ENCODE data around the gene HMX3. TPM values are rescaled to one million over a fixed set of nuclear protein-coding genes. Genes with fewer than 3 reads are reported as not detected.
"Not testable (repeated sequence)": the region's sequence is repeated elsewhere in the genome, so short reads cannot be mapped to it uniquely, and the experiment has no call there.

HMX3 gene
- total RNA-seq, 1 experiment from 2014 or later = not detected

- not testable (repeated sequence) for H3K27ac ChIP-seq (ENCODE audit: low read length); H4K20me1 ChIP-seq (ENCODE audit: insufficient read depth, low read depth, low read length); H3K9ac ChIP-seq (ENCODE audit: low read length); H3K4me1 ChIP-seq (ENCODE audit: low read length); H3K27me3 ChIP-seq (ENCODE audit: low read length); H3K9me2 ChIP-seq (replicated peaks; ENCODE audit: insufficient read depth, low read length); H2AFZ ChIP-seq (ENCODE audit: low read length); DNase-seq; H3K9me3 ChIP-seq (ENCODE audit: low read length); H3K4me3 ChIP-seq (ENCODE audit: low read length); H3K4me2 ChIP-seq (ENCODE audit: low read depth, low read length, poor library complexity, severe bottlenecking)
- Histone ChIP-seq H3K36me3 (ENCODE audit: insufficient read depth, low read length) (peaks cover 28% of the 10 kb centered on the region), H3K79me2 (ENCODE audit: low read length) (peaks cover 11% of the 10 kb centered on the region; the same call in 1 of the 2 replicates)
Observed at GRCh38 chr10:123171616-123172015, 35.8 kb downstream of the HMX3 start.

GRCh38 chr10:123175389-123176387 lies 39.9 kb downstream of the HMX3 start:
- H3K79me2 ChIP-seq (ENCODE audit: low read length) = 0 out of 2 replicates have a peak, but pooled peaks cover 4% of the 10 kb centered on the region
- no peaks in the 10 kb centered on the region for H4K20me1 ChIP-seq (ENCODE audit: insufficient read depth, low read depth, low read length)
- no peaks in the 10 kb centered on the region for H3K9me3 ChIP-seq (ENCODE audit: low read length)
- DNase-seq = no peak
- no peaks in the 10 kb centered on the region for H3K9me2 ChIP-seq (replicated peaks; ENCODE audit: insufficient read depth, low read length)
- H3K36me3 ChIP-seq (ENCODE audit: insufficient read depth, low read length) = peaks cover 15% of the 10 kb centered on the region
- H2AFZ ChIP-seq (ENCODE audit: low read length) = no peak overlapping the region
- H3K4me1 ChIP-seq (ENCODE audit: low read length) = no peaks in the 10 kb centered on the region
- no peak overlapping the region for H3K27ac ChIP-seq (ENCODE audit: low read length)
- no peaks in the 10 kb centered on the region for H3K27me3 ChIP-seq (ENCODE audit: low read length)
- H3K4me3 ChIP-seq (ENCODE audit: low read length) = no peak overlapping the region
- no peak overlapping the region for H3K4me2 ChIP-seq (ENCODE audit: low read depth, low read length, poor library complexity, severe bottlenecking)
- no peak overlapping the region for H3K9ac ChIP-seq (ENCODE audit: low read length)

GRCh38 chr10:123178390-123178789 lies 42.6 kb downstream of the HMX3 start:
- H3K9me3 ChIP-seq (ENCODE audit: low read length); H3K9ac ChIP-seq (ENCODE audit: low read length); H3K79me2 ChIP-seq (ENCODE audit: low read length); H3K27me3 ChIP-seq (ENCODE audit: low read length); H3K4me2 ChIP-seq (ENCODE audit: low read depth, low read length, poor library complexity, severe bottlenecking); H3K9me2 ChIP-seq (replicated peaks; ENCODE audit: insufficient read depth, low read length); H2AFZ ChIP-seq (ENCODE audit: low read length); H3K27ac ChIP-seq (ENCODE audit: low read length); DNase-seq; H3K4me1 ChIP-seq (ENCODE audit: low read length); H4K20me1 ChIP-seq (ENCODE audit: insufficient read depth, low read depth, low read length); H3K4me3 ChIP-seq (ENCODE audit: low read length): not testable (repeated sequence)
- peaks cover 15% of the 10 kb centered on the region for H3K36me3 ChIP-seq (ENCODE audit: insufficient read depth, low read length)

GRCh38 chr10:123180101-123181090 lies 44.6 kb downstream of the HMX3 start:
- peaks cover 3% of the 10 kb centered on the region; the same call in 1 of the 2 replicates for H3K9me3 ChIP-seq (ENCODE audit: low read length)
- no peaks in the 10 kb centered on the region for H3K4me1 ChIP-seq (ENCODE audit: low read length)
- no peaks in the 10 kb centered on the region for H4K20me1 ChIP-seq (ENCODE audit: insufficient read depth, low read depth, low read length)
- DNase-seq = no peak
- no peak overlapping the region for H2AFZ ChIP-seq (ENCODE audit: low read length)
- no peak overlapping the region for H3K4me3 ChIP-seq (ENCODE audit: low read length)
- H3K9me2 ChIP-seq (replicated peaks; ENCODE audit: insufficient read depth, low read length) = no peaks in the 10 kb centered on the region
- H3K27me3 ChIP-seq (ENCODE audit: low read length) = no peaks in the 10 kb centered on the region
- no peak overlapping the region for H3K9ac ChIP-seq (ENCODE audit: low read length)
- no peak overlapping the region for H3K27ac ChIP-seq (ENCODE audit: low read length)
- H3K4me2 ChIP-seq (ENCODE audit: low read depth, low read length, poor library complexity, severe bottlenecking) = no peak overlapping the region
- H3K79me2 ChIP-seq (ENCODE audit: low read length) = no peaks in the 10 kb centered on the region
- H3K36me3 ChIP-seq (ENCODE audit: insufficient read depth, low read length) = peaks cover 7% of the 10 kb centered on the region

- no peaks in the 10 kb centered on the region for H3K79me2 ChIP-seq (ENCODE audit: low read length)
- H3K9me2 ChIP-seq (replicated peaks; ENCODE audit: insufficient read depth, low read length) = no peaks in the 10 kb centered on the region
- no peak overlapping the region for H2AFZ ChIP-seq (ENCODE audit: low read length)
- H3K9me3 ChIP-seq (ENCODE audit: low read length) = peaks cover 3% of the 10 kb centered on the region; the same call in 1 of the 2 replicates
- H3K27ac ChIP-seq (ENCODE audit: low read length) = no peak overlapping the region
- H3K4me3 ChIP-seq (ENCODE audit: low read length) = no peak overlapping the region
- H3K36me3 ChIP-seq (ENCODE audit: insufficient read depth, low read length) = 0 out of 2 replicates have a peak, but pooled peaks cover 10% of the 10 kb centered on the region
- H3K9ac ChIP-seq (ENCODE audit: low read length) = no peak overlapping the region
- H3K27me3 ChIP-seq (ENCODE audit: low read length) = no peaks in the 10 kb centered on the region
- H3K4me1 ChIP-seq (ENCODE audit: low read length) = no peaks in the 10 kb centered on the region
- no peak overlapping the region for H3K4me2 ChIP-seq (ENCODE audit: low read depth, low read length, poor library complexity, severe bottlenecking)
- H4K20me1 ChIP-seq (ENCODE audit: insufficient read depth, low read depth, low read length) = no peaks in the 10 kb centered on the region
- no peak for DNase-seq
Observed at GRCh38 chr10:123183724-123184123, 48.0 kb downstream of the HMX3 start.

GRCh38 chr10:123187781-123188180 lies 52.0 kb downstream of the HMX3 start:
- no peaks in the 10 kb centered on the region for H3K27me3 ChIP-seq (ENCODE audit: low read length)
- no peaks in the 10 kb centered on the region for H3K79me2 ChIP-seq (ENCODE audit: low read length)

More at GRCh38 chr10:123187781-123188180, 52.0 kb downstream of the HMX3 start:
- DNase-seq = no peak
- Histone ChIP-seq H3K9ac (ENCODE audit: low read length) (no peak overlapping the region), H2AFZ (ENCODE audit: low read length) (no peak overlapping the region), H3K36me3 (ENCODE audit: insufficient read depth, low read length) (0 out of 2 replicates have a peak, but pooled peaks cover 10% of the 10 kb centered on the region), H3K27ac (ENCODE audit: low read length) (no peak overlapping the region), H4K20me1 (ENCODE audit: insufficient read depth, low read depth, low read length) (no peaks in the 10 kb centered on the region), H3K9me3 (ENCODE audit: low read length) (no peaks in the 10 kb centered on the region), H3K4me2 (ENCODE audit: low read depth, low read length, poor library complexity, severe bottlenecking) (no peak overlapping the region), H3K4me3 (ENCODE audit: low read length) (no peak overlapping the region), H3K9me2 (replicated peaks; ENCODE audit: insufficient read depth, low read length) (no peaks in the 10 kb centered on the region), H3K4me1 (ENCODE audit: low read length) (no peaks in the 10 kb centered on the region)
